Colon (tissue), 2 donors: ENCODE measurements around the gene RPA3.

Experiments
- FAIRE-seq: peaks from 2 replicates; lab custom pipeline; 2012; peaks lifted over from hg19 to GRCh38; lab: Jason Lieb, UNC
- donor health status: control.
- donor health status: control.

Gene RPA3

GRCh38 chr7:7718492-7718891 is at the start of gene RPA3:
TSS of gene RPA3 (minus strand) at chr7:7718607. CDS start at chr7:7640418, 78,189 bp downstream.
- FAIRE-seq = no peak

GRCh38 chr7:7766671-7767070 is 48.3 kb upstream of the RPA3 start:
- no peak for FAIRE-seq

DNA sequence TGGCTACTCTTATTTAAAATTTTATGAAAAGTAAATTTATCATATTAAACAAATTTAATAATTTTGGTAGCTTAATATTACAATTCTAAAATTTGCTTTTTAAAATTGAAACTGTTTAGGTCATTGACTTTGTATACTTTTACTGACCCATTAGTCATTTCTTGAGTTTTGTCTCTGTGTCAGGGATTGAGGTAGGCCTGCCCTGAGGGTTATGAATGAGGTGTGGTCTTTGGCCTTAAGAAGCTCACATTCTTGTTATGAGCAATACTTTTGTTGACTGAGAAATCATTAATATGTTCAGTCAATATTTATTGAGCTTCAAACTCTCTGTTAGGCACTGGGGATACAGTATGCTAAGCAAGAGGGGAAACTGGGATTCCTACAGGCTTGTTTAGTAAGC is 47.0 kb upstream of the RPA3 start:
- FAIRE-seq = no peak

DNA sequence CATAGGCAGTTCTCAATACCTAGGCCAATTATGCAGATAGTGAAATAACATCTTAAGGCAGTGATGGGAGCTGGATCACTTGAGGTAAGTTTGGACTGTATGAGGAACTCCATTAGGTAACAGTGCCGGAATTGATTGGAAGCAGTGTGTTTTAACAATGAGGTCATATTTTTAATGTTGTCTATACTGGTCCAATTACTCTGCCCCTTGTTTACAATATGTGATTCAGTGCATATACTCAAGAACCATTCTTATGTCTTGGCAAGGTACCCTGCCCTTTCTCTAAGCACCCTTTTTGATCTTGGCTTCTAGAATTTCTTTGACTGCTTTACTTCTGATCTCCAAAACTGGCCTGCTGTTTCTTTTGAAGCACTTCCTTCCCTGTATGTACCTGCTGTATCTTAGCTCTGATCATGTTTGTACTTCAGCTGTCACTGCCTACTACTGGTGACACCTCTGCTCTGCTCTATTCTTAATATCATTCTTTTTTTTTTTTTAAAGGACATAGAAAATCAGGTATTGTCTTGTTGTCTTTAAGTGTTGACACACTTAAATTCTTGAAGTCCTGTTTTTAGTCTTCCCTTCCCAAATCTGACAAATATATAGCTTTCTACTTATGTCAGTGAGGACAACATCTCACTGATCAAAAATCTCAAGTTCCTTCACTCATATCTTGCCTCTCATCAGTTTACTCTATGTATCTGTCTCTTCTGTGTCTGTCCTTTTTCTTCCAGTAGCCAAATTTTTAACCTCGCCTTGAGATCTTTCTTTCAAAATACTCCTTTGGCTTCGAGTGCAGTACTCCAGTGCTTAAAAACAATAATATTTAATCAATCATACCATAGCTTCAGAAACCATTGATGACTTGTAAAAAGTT is 46.4 kb upstream of the RPA3 start:
- no peak for FAIRE-seq

- peak; percentile 73 for FAIRE-seq
Measured at GRCh38 chr7:7761974-7762779, 43.8 kb upstream of the RPA3 start.

GRCh38 chr7:7761340-7761973 is 43.0 kb upstream of the RPA3 start:
- no peak for FAIRE-seq

GRCh38 chr7:7757576-7757975 is 39.2 kb upstream of the RPA3 start:
- FAIRE-seq = no peak

GRCh38 chr7:7756577-7756976 is 38.2 kb upstream of the RPA3 start:
- no peak for FAIRE-seq

DNA sequence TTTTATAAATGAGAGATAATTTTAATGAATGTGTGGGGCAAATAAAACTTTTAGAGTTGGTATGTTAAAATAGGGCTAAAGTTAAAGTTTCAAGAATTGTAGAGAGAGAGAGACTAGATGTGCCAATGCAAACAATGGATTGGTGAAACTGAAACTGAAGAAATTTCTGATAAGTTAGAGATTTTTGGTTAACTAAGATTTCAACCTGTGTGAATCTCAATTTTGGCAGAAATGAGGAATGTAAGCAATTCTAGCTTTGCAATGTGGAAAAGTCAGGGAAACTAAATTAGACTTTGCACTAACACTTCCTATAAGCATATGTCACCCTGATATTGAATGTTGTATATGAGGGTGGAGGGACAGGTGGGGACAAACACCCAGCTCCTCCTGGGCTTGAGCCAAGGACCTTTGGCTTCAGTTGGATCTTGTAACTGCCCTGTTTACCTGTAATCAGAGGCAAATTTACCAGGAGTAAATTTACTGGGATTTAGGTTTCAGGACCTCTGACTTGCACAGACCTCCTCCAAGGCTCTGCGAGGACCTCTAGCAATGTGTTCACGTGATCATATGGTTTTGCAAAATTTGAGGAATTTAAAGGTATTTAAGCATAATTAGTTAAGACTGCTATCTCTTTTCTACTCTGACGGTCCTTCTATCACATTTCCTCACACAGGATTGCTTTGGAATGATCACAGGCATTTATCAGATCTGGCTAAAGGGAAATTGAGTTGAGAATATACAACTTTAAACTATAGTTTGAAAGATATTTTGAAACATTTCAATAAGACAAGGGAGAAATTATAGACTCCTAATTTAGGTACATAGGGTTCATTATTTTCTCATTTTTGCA is 33.1 kb upstream of the RPA3 start:
- no peak for FAIRE-seq

- no peak for FAIRE-seq
Measured at GRCh38 chr7:7750571-7751242, 32.3 kb upstream of the RPA3 start.

DNA sequence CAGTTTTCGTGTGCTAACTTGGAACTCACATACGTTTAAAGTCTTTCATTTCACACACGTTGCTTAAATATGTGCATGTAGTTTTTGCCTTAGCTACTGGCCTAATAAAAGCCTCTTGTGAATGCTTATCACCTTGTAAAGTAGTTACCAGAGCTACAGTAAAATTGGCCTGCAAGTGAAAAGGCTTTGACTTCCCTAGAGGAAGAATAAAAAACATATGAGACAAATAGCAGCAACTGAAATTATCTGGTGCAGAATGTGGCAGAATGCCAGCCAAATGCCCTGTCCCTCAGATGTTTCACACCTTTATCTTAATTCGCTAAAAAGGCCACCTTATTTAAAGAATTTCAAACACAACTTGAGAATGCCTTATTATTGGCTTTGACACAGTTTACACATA is 28.1 kb upstream of the RPA3 start:
- FAIRE-seq = no peak

- no peak for FAIRE-seq
Measured at GRCh38 chr7:7745966-7746365, 27.6 kb upstream of the RPA3 start.

GRCh38 chr7:7745258-7745657 is 26.9 kb upstream of the RPA3 start:
- FAIRE-seq = no peak

DNA sequence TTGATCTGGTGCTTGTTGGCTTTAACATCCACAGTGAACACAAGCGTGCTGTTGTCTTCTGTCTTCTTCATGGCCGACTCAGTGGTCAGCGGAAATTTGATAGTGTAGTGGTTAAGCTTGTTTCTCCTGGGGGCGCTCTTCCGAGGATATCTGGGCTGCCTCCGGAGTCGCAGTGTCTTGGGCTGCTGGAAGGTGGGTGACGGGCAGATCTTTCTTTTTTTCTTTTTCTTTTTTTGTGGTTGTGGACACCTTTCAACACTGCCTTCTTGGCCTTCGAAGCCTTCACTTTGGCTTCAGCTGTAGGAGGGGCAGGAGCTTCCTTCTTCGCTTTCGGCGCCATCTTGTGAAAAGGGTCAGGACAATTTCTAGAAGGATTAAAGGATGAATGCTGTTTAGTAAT is 23.8 kb upstream of the RPA3 start:
- FAIRE-seq = no peak

DNA sequence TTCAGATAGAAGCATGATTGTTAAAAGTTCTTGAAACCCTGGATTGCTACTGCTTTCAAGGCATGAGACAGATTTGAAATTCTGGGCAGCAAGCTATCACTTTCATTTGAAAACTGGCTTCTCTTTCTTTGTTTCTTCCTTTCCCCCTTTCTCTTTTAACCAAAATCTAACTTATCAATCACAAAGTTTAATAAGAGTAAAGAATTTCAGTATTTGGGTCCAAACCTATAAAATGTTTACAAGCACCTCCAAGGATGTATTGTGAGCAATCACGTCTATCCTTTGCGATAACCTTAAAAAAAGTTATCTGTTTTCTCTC is 21.6 kb upstream of the RPA3 start:
- no peak for FAIRE-seq

DNA sequence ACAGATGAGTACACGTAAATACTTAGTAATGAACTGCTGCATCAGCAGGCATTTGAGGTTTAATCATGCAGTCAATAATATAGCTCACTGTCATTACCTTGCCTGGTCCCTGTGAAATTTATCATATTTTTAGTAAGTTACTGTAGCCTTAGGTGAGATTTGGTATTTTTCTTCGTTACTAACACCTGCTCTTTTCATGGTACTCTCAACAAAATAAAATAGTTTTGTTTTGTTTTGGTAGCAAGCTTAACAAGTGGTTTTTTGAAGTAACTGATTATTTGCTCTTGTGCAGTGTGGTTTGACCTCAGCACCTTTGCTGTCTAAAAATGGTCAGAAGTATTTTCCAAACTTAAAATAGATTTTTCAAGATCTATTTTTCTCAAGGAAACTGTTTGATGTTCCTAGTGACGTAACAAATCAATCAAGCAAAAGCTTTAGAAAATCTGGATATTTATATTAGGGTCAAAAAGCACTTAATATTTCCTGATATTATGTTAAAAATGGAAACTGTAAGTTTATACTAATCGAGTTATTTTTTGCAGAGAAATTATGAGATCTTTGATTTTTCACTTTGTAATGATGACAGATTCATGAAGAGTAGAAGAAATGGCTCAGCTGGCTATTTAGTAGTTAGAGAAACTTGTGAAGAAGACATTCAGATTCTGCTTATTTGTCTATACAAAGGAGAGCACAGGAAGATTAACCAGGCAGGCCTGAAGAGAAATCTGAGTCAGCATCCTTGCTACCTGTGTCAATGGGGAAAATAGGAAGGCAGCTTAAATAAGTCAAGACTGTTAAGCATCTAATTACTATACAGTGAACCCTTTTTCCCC is 21.0 kb upstream of the RPA3 start:
- peak; percentile 68 for FAIRE-seq

DNA sequence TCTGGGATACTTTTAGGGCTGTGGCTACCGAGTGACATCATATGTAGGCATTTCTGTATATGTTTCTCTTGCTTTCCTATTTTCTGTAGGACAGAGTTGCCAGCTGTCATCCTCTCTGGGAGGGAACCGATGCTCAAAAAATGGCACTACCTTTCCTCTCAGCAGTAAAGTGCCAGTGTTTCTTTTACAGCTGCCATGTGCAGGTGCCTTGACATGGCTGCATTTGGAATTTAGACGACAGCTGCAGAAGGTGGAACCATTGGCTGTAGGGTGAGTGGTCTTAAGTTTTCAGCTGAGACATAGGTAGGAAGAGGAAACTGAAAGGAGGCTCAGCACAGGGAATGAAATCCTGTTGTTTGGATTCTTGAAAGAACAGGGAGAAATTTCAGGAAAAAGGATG is 20.2 kb upstream of the RPA3 start:
- no peak for FAIRE-seq

DNA sequence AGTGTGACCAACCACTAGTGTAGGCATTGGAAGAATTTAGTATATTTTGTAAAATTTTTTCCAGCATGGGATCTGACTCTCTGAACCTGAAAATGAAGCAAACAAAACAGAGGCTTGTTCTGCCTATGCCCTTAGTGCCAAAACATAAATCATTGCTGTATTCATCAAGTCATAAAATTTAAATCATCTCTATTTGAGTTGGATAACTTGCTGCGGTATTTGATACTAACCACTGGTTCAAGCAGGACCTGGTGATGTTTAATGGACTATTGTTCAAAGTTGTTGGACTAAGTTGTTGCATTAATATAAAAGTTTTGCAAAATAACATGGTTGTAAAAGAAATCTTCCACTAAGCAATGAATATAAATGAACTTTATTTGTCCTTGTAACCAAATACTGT is 19.8 kb upstream of the RPA3 start:
- FAIRE-seq = no peak

DNA sequence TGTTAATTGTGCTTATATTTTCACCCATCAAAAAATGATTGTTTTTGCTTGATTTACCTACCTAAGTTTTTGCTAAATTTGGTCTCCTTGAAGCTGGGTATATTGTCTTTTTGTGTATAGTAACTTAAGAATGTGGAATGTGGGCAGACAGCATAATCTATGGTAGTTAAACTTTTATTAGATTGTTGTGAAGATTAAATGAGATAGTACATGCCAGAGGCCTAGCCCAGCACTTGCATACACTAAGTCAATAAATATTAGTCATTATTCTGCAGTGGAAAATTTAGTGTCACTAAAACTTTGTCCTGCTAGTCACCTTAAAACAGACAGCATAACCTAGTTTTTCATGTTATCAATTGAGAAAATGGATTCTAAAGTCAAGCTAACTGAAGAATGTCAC is 19.3 kb upstream of the RPA3 start:
- no peak for FAIRE-seq

- no peak for FAIRE-seq
Measured at GRCh38 chr7:7736671-7737070, 18.3 kb upstream of the RPA3 start.
